GM19023 (cell line): ENCODE data around the gene PAPPA.

ENCODE experiments used
- ATAC-seq: cut with Tn5 transposase; IDR thresholded peaks from one replicate; pipeline ENCODE4 v1.9.1; 2021; ENCODE audit warnings: mild to moderate bottlenecking, moderate library complexity; ENCODE audit not compliant: unreplicated experiment

The PAPPA gene

DNA sequence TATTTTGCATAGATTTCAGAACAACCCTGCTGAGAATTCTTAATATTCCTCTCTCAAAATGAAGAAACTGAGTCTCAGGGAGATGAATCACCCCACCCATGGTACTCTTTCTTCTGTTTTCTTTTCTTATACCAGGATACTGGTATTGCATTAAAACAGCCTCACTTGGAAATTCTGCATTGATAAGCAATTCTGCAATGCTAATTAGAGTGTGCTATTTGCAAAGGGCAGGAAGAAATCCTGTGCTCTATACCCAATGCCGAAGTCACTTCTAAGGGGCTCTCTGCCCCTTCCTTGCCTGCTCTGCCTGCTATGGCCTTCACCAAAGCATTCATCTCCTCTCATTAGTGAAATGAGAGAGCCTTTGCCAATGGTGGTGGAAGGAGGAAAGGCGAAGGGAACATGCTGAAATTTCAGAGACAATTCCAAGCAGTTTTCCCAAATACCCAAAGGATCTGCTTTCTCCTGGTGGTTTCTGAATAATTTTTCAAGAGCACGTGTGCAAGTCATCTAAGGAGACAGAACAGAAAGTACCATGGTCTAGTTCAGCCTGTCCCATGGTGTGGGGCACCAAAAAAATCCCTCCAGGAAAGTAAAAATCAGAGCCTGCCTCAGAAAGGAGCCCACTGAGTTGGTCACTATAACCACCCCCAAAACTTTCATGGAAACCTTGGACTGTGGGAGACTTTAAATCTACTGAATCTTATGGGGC lies 156.5 kb downstream of the PAPPA start:
- ATAC-seq = no peak

DNA sequence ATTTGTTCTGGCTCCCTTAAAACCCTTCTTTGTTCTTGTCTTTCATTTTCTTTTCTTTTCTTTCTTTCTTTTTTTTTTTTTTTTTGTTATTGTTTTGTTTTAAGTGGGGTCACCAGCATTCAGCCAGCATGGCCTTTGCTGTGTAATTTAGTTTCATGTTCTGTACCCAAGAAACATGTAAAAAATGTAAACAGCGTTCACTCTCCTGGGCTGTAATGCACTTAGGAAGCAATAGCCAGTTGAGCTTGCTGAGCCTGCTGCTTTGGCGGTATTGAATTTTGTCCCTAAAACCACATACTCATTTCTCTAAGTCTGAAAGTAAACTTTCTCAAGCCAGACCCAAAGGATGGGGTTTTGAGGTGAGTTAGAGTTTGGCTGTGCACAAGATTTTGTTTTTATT lies 158.6 kb downstream of the PAPPA start:
- ATAC-seq = no peak

DNA sequence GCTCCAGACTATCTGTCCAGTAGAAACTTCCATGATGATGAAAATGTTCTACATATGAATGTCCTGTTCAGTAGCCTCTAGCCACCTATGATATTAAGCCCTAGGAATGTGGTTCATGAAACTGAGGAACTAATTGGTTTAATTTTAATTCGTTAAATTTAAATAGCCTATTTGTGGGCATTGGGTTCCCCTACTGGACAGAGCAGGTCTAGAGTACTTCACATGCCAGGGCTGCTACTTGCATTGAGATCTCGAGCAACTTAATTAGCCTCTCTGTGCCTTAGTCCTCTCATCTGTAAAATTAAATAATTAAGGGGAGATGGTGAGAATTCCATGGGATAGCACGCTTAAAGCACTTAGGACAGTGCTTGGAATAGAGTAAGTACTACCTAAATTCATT lies 160.0 kb downstream of the PAPPA start:
- no peak for ATAC-seq

DNA sequence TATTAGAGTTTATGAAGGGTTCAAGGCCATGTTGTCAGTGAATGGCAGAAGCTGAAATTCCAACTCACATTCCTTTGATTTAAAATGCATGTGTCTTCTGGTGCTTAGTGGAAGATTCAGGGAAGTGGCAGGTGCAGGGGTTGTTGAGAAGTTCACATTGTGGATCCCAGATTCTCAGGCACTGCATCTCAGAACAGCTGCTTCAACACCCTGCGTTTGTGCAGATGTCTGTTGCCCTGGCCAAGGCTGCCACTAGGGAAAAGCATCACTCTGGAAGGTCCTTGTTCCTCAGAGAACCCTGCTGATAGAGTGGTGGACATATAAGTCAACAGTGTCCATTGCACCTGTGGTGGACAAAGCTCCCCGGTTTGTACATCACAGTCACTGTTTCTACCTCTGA lies 162.7 kb downstream of the PAPPA start:
- ATAC-seq = no peak

DNA sequence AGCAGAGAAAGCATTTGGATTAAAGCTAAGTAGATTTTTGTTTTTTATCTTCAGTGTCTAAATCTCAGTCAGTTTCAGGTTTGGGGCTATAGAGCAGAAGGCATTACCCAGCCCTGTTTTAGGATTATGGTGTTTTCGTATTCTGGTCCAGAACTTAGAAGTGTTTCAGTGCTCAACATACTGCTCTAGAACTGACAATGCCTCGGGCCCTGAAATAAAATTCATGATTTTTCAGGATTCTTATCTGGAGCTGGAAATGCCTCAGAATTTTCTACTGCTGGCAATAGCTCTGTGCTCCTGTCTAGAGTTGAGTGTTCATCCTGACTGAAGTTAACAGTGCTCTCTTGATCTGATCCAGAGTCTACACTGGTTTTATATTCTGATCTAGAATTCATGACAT lies 163.9 kb downstream of the PAPPA start:
- ATAC-seq = no peak

DNA sequence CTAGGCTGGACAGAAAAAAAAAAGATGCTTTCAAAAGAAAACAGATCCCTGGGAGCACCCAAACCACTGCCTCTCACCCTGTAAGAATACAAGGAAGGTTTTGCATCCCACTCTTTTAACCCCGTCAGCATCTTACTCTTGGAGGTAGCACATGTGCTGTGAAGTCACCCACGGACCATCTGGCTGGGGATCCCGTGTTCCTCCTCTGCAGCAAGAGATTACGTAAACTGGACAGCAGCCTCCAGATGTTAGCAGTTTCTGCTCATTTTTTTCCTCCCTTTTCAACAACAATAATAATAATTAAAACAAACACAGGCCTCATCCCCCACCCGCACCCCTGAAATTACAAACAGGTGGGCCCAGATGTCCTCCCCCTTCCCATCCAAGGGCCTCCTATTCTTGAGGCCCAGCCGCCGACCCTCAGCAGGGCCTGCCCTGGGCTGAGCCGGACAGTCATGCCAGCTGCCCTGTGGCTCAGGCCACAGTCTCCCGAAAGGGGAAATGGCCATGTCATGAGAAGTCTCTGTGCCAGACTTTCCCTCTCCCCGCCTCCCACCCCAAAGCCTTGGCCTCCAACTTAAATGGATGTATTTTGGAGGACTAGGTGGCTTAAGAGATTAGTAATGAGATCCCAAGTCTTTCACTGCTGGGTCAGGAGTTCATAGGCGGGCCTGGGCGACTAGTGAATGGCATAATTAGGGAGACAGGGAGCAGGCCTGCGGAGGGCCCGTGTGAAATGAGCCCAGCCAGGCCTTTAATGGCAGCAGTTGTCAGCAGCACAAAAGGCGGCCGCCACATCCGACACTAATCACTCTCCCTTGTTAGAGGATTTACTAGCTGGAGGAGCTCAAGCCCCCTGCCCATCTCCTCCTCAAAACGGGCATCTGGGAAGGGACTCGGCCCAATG lies 165.1 kb downstream of the PAPPA start:
- ATAC-seq = no peak

DNA sequence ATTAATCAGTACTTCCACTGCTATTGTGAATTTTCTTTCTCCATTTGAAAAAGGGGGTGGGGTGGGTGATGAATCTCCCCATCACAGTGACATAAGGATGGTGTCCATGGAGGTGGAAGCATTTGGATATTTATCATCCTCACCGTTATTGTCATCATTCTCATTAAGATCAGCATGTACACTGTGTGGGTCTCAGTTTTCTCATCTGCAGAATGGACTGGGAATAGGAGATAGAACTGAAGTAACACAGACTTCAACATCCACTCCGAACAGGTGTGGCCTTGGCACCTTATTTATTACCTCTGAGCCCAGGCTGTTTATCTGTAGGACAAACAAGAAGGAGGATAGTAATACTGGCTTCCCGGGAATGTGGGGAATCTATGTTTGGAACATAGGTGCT lies 165.9 kb downstream of the PAPPA start:
- no peak for ATAC-seq

DNA sequence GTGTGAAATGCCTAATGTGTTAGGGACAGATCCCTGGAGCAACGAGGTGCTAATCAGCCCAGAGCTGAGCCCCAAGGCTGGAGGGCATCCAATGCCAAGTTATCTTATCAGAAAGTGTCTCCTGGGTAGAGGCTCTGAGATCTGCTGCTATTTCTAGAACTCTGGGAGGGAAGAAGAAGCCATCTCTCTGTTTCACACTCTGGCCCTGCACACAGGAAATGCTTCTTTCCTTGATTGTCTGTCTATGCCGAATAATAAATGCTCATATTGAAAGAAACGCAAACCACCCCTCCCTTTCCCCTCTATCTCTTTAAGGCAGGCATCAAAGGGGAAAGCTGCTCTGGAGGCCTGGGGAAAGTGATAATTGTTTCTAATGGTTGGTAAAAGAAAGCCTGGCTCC lies 166.7 kb downstream of the PAPPA start:
- ATAC-seq = no peak

DNA sequence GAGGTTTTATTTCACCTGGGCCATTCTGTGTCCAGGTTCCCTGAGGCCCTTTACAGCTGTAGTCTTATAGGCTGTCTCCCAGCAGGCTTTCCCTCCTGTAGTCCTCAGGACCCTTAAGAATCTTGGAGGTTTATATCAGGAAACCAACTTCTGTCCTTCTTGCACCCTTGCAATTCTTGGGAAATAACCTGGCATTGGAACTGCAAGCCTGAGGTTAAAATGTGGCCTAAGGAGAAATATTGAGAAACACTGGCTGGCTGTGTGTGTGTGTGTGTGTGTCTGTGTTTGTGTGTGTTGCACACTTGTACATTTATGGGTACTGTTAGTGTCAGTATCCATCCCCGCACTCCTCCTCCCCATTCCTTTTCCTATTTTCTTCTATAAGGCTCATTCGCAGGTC lies 168.9 kb downstream of the PAPPA start:
- ATAC-seq = no peak

DNA sequence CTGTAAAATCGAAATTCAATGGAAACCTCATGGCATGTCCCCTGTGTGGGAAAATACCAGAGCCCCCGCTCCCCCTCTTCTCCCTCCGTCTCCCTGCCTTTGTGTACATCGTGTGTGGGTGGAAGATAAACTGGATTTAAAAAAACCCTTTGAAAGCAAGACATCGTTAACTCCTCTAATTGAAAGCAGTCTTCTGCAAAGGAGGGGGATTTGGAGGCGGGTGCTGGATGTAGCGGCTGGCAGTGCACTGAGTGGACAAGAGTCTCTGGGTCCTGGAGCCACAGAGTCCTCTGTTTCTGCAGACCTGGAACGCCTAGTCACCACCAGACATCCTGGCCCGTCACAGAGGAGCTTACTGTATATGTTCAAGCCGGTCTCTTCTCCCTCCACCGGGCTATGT lies 169.4 kb downstream of the PAPPA start:
- ATAC-seq = no peak

DNA sequence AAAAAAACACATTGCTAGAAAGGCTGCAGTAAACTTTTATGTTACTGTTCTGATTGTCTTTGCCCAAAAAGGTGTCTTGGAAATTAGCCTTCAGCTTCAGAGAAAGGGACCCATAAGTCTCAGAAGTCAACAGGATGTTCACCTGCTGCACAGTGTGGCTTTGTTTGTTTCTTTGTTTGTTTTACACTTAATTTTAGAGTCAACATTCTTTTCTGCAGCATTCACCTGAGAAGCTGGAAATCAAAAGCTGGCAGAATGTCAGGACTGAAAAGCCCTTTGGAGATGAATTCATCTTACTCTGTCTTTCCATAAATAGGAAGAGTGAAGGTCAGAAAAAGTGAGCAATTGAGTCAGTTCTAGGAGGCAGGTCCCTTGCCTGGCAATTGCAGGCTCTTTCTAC lies 170.0 kb downstream of the PAPPA start:
- no peak for ATAC-seq

DNA sequence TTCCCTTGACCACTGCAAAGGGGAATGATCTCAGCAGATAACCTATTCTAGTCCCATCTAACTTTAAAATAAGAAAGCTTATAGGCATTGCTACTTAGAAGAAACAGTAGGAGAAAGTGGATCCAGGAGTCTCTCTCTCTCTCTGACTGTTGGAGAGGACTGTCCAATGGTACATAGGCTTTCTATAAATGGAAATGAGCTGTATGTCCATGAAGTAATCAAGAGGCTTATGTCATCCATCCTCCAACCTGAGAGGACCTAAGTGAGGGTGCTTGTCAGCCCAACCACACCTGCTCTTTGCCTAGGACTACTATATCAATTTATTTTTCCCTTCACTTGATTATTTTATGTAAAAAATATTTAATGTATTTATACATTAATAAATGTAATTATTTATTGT lies 172.3 kb downstream of the PAPPA start:
- no peak for ATAC-seq

DNA sequence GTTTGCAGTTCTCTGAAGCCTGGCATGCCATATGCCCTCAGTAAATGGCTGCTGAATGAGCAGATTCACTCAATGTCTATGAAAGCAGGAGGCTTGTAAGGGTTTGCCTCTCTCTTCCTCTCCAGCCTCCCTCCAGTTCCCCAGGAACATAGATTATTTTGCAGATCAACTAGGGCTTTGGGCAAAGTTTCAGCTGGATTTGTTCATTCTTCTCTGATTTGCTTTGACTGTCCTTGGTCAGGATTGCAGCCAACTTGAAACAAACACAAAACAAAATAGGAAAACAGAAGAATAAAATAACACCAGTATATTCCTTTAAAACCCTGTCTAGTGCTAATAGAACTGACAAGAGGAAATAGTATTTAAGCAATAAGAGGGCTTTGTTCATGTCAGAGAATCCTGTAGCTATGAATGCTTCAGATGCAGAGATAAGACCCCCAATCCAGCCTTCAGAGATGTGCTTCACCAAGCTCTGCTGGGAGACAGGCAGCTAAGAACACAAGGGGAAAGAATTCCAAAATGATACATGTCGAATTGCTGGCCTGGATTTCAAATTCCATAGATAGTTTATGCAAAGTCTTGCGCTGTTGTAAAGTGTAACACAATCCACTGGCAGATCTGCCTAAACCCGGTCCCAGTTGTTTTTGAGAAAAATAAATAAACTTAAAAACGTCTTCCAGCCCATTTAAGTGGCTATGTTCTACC lies 174.3 kb downstream of the PAPPA start:
- ATAC-seq = no peak

DNA sequence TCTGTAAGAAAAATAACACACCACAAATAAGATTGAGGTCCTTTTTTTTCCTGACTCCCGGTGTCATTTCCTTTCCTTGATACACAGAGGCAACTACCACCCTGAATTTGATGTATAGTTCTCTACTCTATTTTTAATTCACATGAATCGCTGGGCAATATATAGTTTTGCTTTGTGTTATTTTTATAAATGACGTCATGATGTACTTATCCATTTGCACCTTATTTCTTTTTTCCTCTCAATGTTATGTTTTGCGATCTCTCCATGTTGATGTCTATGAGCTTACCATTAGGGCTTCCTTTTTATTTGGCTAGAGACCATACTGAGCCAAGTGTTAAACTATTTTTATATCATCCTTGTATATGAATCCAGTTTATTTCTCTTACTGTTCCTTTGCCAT lies 175.9 kb downstream of the PAPPA start:
- no peak for ATAC-seq

DNA sequence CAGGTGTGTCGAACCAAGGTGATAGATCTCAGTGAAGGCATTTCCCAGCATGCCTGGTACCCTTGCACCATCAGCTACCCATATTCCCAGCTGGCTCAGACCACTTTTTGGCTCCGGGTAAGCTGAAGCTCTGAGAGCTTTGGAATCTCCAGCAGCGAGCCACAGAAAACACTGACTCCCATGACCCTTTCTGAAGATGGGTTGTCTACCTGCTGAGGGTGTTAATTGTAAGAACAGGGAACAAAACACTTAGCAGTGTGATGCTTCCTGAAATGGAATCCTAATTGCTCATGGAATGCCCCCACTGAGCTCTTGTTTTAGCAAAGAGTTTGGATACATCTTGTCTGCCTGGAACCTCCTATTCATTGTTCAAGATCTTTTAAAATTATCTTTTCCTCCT lies 177.7 kb downstream of the PAPPA start:
- no peak for ATAC-seq

DNA sequence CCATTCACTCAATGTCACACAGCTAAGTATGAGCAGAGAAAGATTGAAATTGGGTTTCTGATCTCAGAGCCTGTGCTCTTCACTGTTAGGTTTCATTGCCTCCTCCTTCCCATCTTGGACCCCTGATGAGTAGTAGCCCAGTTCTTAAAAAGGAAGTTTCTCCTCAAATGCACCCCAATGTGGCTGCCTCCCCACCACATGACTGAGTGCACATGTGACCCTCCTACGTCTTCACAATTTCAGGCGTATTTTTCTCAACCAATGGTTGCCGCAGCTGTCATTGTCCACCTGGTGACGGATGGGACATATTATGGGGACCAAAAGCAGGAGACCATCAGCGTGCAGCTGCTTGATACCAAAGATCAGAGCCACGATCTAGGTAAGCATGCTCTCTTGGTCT lies 178.5 kb downstream of the PAPPA start:
- ATAC-seq = no peak

DNA sequence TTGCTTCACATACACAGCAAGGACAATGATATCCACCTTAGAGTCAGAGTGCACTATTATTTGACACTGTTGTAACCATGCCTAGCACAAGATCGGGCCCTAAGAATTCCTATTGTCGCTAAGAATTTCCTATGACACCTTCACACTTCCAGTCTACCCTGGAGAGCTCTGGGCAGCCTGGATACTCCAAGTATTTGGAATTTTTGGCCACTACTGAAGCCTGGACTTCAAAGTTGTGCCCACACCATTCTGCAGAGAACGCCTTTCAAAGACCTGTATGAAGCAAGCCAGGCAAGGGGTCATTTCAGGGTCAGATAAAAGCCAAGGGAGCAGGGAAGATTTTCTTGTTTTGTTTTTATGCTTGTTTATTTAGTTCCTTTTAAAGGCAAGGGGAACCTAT lies 179.7 kb downstream of the PAPPA start:
- ATAC-seq = no peak

DNA sequence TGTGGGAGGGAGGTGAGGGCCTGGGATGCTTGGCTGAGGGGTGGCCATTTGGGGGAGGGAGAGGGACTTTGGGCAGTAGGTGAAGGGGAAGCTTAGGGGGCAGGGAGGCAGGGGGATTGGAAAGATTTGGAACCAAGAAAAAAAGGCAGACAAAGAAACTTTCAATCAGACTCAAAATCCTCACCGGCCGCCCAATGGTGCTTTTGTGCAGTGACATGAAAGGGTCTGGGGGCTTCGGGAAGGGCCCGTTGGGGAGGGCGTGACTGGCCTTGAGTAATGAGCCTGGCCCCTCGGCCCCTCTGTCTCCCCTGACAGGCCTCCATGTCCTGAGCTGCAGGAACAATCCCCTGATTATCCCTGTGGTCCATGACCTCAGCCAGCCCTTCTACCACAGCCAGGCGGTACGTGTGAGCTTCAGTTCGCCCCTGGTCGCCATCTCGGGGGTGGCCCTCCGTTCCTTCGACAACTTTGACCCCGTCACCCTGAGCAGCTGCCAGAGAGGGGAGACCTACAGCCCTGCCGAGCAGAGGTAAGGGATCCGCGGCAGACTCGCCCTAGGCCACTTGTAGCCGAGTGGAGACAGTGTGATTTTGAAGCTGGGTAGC lies 181.1 kb downstream of the PAPPA start:
- no peak for ATAC-seq

DNA sequence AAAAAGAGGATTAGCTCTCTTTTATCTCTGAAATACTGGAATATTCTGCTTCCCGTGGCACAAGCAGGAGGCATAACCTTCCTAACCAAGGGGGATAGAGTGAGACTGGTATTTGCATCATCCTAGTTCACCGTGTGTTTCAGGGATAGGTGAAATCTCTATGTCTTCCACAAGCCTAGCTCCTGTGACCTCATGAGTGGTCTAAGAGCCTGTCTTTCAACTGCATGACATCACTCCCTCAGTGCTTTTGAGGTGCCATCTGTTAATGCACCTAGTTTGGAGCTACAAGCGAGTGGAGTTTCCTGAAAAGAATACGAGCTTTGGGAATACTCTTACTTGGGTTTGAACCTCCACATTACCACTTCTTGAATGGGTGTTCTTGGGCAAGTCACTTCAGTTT lies 181.8 kb downstream of the PAPPA start:
- no peak for ATAC-seq

DNA sequence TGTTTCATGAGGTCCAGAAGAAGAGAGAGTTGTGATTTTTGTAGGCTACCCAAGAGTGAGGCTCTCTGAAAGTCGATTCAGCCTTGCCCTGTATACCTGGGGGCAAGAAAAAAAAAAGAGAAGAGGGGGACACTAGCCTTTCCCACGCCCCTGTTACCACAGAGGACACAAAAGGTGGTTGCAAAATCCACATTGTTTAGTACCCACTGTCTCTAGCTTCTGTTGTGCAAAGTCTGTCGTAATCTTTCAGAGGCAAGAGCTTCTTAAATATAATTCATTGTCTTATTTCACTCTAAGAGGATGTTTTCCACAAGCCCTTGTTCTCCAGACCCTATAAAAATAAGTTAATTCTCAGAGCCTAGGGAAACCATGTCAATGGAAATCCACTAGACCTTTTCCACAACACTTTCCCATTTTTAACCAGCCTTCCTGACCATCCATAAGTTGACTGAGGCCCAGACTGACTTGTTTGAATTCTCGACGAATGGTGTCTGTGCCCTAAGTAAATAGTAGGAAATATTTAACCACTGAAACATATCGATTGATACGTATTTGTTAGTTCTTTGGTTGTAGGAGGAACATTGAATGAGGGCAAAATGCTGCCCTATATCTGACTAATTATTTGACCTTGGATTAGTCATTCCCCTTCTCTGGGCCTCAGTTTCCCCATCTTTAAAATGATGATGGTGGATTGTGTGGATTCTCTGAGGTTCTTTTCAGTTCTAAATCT lies 182.7 kb downstream of the PAPPA start:
- ATAC-seq = no peak

DNA sequence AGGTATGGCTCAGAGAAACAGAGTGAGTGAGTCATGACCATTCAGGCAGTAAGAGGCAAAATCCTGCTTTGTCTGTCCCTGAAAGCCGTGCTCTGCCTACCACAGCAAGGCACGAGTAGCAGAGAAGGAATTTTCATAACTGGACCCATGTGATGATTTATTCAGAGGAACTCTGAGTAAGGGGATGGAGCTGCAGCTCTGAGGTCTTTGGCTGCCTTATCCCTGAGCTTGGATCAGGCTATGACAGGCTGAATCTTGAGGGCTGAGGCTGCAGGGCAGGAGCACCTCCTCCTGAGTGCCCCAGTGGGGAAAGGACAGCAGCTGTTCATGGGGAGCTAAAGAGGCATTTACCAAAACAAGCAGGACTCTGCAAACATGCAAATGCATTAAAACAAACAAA lies 183.4 kb downstream of the PAPPA start:
- no peak for ATAC-seq
